ENCODE data around the gene DYRK4.
A peak's percentile ranks its signal among the peaks of the same experiment; 100 is the strongest.

DYRK4 gene

DNA sequence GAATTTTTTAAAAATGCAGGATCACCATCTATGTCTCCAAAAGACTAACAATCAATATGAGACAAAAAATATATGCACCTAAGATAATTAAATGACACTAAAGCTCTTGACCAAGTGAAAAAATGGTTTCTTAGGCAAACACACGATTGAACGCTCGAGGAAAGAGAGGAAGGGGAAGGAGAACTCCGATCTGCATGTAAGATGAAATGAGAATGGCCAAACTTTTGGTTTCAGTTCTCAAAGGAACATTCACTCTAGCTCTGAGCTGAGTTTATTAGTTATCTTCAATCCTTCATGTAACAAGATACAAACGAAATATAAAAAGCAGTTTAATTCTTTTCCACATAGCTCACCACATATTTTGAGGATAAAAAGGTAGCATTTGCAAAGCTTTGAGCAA is 2.8 kb downstream of the DYRK4 start:
- no peak for DNase-seq (ENCODE audit: low read depth)

- no peak for DNase-seq (ENCODE audit: low read depth)
Observed at GRCh38 chr12:4566474-4566873, 4.5 kb downstream of the DYRK4 start.

DNA sequence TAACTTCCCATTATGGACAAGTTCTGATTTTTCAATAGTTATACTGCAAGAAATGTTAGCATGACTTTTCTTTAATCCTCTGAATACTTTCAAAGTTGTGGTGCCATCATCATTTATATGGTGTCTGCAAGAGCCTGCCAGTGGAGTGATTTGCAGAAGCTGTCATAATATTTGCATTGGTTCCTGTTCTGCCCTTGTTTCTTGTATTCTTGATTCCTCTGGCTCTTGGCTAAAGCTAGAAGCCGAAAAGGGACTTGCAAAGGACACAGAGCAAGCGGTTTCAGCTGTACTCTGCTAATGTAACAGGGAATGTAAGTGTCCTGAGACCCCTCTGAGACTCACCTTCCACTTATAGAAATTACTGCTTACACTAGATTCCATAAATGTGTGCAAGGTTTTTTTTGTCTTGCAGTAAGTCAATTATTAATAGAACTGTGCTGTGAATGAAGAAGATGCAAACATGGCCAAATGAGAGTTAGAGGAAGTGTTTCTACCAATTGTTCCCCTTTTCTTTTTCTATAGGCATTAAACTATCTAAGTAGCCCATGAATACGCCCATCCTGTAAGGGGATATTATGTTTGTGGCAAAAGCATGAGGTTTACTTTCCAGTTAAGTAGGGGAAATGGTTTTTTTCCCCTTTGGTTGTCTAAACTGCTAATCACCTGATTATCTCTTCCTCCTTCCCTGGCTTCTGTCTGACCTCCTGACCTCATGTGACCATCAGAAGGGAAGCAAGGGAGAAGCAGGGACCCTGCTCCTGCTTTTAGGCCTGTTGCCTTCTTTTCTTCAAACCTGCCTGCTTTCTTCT is 5.3 kb downstream of the DYRK4 start:
- DNase-seq (ENCODE audit: low read depth), result no peak

DNA sequence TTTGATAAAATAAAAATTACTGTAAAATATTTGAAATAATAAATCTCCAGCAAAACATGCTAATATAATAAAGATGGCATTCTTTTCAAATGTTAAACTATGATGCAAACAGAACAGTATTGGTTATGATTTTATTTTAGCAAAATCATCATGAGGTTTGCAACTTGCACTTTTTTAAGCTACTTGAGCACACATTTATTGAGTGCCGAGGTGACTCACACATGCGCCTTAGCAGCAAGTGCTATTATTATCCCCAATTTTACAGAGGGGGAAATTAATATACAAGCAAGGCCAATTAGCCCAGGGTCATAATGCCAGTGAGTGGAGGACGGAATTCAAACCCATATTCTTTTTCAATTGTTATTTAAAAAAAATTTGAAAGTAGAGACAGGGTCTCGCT is 7.3 kb downstream of the DYRK4 start:
- no peak for DNase-seq (ENCODE audit: low read depth)

DNA sequence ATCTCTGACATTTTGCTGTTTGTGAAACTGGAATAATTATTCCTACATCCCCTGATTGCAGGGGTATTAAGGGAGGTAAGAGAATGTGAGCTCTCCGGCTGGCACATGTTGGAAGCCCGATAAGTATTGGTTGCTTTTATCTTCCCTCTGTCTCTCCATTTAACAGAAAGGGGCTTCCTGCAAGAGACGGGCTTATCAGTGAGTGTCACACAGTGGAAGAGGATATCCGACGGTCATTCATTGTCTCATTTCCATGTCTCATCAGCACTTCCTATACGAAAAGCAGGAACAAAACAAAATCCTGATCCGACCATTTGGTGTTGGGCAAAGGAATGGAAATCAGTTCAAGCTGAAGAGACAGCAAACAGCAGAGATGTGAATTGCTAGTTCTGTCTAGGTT is 10.7 kb downstream of the DYRK4 start:
- no peak for DNase-seq (ENCODE audit: low read depth)

GRCh38 chr12:4579305-4580102 is 17.5 kb downstream of the DYRK4 start:
- no peak for DNase-seq (ENCODE audit: low read depth)

- DNase-seq (ENCODE audit: low read depth), result no peak
Observed at GRCh38 chr12:4580281-4580688, 18.3 kb downstream of the DYRK4 start.

DNA sequence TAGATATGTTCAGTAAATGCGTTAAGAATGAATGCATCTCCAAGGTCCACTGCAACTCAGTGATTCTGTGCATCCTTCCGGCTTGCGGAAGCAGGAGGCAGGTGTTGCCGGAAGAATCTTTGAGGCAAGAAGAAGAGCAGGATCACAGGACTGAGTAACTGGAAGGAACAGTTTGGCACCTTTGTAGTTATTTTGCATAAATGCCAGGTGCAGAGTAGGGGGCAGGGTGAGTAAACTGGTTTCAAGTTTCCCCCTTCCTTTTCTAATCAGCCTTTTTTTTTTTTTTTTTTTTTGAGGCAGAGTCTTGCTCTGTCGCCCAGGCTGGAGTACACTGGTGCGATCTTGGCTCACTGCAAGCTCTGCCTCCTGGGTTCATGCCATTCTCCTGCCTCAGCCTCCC is 22.3 kb downstream of the DYRK4 start:
- DNase-seq (ENCODE audit: low read depth), result no peak

DNA sequence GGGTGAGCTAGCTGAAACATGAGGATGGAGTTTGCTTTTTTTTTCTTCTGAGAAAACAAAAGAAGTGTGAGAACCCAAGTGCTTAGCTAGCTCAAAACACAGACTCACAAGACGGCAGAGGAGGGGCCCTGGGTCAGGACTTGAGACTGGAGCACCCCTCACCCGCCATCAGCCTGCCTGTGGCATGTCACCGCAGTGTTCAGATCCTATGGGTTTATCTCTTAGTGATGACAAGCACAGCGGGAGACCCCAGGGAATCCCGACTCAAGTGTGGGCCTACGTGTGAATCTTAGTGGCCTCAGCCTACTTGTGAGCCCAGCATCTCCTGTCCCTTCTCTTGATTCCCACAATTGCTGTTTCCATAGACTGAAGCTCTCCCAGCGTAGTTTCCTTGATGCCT is 22.9 kb downstream of the DYRK4 start:
- DNase-seq (ENCODE audit: low read depth), result no peak

- DNase-seq (ENCODE audit: low read depth), result no peak
Observed at GRCh38 chr12:4586500-4586899, 24.5 kb downstream of the DYRK4 start.

- DNase-seq (ENCODE audit: low read depth), result no peak
Observed at GRCh38 chr12:4587108-4587507, 25.1 kb downstream of the DYRK4 start.

DNA sequence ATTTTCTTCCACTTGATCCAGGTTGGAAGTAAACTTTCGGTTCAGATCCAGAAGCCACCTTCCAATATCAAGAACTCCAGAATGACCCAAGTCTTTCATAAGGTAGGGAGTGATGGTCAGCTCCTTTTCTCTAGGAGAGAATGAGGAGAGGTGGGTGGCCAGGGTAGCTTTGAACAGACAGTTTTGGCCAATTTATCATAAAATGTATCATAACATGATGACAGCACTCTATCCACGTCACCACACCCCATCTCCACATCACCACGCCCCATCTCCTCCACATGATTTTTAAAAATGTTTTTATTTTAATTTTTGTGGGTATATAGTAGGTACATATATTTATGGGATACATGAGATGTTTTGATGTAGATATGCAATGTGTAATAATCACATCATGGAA is 26.9 kb downstream of the DYRK4 start:
- no peak for DNase-seq (ENCODE audit: low read depth)

- no peak for DNase-seq (ENCODE audit: low read depth)
Observed at GRCh38 chr12:4589941-4590340, 27.9 kb downstream of the DYRK4 start.

- no peak for DNase-seq (ENCODE audit: low read depth)
Observed at GRCh38 chr12:4591180-4591687, 29.2 kb downstream of the DYRK4 start.

DNA sequence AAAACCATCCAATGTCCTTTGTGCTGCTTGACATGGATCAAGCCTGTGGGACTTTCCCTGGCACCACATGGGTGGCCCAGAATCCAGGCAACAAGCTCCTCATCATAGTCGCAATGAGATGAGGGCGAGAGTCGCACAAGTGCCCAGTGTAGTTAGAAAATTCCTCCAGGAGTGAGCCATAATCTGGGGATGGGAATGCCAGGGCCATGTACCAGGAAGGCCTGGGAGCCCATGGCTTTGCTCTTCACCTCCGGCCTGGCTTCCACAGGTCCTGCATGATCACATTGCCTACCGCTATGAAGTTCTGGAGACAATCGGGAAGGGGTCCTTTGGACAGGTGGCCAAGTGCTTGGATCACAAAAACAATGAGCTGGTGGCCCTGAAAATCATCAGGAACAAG is 33.9 kb downstream of the DYRK4 start:
- DNase-seq (ENCODE audit: low read depth), result no peak

GRCh38 chr12:4603421-4603820 is 41.4 kb downstream of the DYRK4 start:
- no peak for DNase-seq (ENCODE audit: low read depth)

DNA sequence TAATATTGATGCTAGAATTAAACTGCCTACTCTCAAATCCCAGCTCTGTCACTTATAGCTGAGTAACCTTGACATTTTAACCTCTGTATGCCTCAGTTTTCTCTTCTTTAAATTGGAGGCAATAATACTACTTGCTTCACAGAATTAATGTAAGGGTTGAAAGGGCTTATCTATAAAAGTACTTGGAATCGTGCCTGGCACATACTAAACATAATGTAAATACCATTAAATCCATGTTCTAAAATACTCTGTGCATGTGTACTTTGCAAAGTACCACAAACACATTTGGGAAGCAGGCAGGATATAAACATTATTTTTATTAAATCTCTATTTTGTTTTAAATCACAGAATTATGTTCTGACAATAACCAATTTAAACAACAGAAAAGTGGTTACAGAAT is 41.9 kb downstream of the DYRK4 start:
- no peak for DNase-seq (ENCODE audit: low read depth)

GRCh38 chr12:4604684-4605193 is 42.7 kb downstream of the DYRK4 start:
- peak; percentile 65 for DNase-seq (ENCODE audit: low read depth)

- DNase-seq (ENCODE audit: low read depth), result no peak
Observed at GRCh38 chr12:4607056-4607455, 45.0 kb downstream of the DYRK4 start.

- DNase-seq (ENCODE audit: low read depth), result no peak
Observed at GRCh38 chr12:4609071-4609470, 47.1 kb downstream of the DYRK4 start.

DNA sequence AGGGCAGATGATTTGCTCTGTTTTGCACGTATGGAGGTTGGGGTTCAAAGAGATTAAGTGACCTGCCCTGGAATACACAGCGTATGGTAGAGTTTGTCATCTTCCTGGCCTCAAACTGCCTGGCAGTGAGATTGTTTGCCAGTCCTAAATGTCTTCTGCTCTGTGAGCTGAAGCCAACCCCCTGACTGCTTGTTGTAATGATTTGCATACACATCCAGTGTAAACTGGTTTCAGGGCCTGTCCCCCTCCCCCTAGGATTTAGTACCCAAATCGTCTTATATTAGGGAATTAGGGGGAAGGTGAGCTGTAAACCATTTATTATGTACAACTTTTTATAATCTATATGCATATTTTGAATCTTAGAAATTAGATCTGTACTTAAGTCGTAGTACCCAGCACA is 48.5 kb downstream of the DYRK4 start:
- DNase-seq (ENCODE audit: low read depth), result no peak

DNA sequence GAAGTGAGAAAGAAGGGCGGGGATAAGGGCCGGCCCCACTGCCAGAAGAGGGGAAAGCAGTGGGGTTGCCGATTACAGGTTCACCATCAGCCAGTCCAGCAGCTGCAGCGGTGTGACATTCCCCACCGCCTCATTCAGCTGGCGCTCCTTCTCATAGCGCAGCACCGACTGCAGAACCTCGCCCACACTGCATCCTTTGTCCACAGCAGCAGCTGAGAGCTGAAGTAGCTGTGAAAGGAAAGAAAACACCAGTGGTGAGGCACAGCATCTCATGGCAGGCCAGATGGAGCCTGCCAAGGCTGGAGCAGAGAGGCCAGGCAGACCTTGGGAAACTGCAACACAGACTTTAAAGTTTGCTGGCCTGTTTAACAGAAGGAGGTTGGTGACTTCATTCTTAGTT is 53.7 kb downstream of the DYRK4 start:
- DNase-seq (ENCODE audit: low read depth), result no peak

DNA sequence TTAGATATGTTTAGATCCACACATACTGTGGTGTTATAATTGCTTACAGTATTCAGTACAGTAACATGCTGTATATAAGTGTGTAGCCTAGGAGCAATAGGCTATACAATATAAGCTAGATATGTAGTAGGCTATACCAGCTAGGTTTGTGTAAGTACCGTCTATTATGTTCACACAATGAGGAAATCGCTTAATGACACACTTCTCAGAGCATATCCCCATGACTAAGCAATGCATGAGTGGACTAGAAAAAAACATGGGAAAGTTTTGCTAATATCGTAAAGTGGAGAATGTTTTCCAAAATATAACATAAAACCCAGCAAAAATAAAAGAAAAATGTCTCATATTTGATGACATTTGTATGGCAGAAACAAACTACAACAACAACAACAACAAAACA is 59.5 kb downstream of the DYRK4 start:
- no peak for DNase-seq (ENCODE audit: low read depth)

All from stimulated activated CD4-positive, alpha-beta T cell treated with anti-CD3 and anti-CD28 coated beads, Interleukin-2, amount 100 ng/mL, for 4 hours (primary cell).